Erythroblast (primary cell): ENCODE data around the gene TAF1C.

Experiments
- GATA1 ChIP-seq: IDR thresholded peaks from 2 replicates; pipeline ENCODE4 v1.6.1; 2011; ENCODE audit warnings: low read depth, mild to moderate bottlenecking, control low read depth, low read length, moderate library complexity
- POLR2A ChIP-seq: IDR thresholded peaks from 2 replicates; pipeline ENCODE4 v1.6.1; 2011; ENCODE audit warnings: mild to moderate bottlenecking, low read length

DNA sequence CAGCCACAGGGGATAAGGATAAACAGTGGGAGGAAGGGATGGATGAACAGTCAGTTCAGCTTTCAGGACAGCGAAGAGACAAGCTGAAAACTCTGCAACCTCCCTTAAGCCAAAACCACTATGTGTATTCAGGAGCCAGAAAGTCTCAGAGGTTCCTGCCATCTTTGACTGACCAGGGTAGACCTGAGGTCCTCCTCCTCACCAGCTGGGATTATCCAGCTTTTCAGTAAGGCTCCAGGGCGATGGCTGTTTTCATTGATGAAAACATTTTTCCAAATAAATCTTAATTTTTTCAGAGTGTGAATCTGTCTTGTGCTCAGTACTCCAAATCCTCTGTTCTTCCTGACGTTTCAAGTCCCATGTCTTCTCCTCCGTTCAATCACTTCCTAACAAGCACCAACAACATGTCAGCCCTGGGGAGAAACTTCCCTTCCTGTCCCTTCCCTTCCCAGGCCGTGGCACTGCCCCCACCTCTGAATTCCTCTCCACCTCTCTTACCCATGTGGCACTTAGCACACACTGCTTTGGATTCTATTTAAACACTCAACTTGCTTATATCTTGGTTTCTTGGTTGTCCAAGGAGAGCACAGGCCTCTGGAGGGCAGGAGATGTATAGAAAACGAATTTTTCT, 47.1 kb downstream of the TAF1C start:
- no peak for TF ChIP-seq POLR2A
- no peak for TF ChIP-seq GATA1
